Upper lobe of right lung (tissue), 1 donor: ENCODE results near the gene EVI5. TPM values are rescaled to one million over a fixed set of nuclear protein-coding genes. Genes with fewer than 3 reads are reported as not detected.

Source experiments
- ATAC-seq: fragments of 200-7000 bp; cut with Tn5 transposase; one replicate; pipeline ENCODE4 v1.9.1; 2020; ENCODE audit warnings: mild to moderate bottlenecking, moderate library complexity
- DNase-seq: peaks from one replicate; pipeline ENCODE4 v3.0.0-alpha.2; 2020
- H3K27ac ChIP-seq: fragments of 200-600 bp; one replicate; pipeline ENCODE4 v1.8.0; 2022
- H3K27me3 ChIP-seq: fragments of 200-600 bp; one replicate; pipeline ENCODE4 v1.8.0; 2022; ENCODE audit warnings: mild to moderate bottlenecking
- H3K36me3 ChIP-seq: fragments of 200-600 bp; one replicate; pipeline ENCODE4 v1.8.0; 2022
- H3K4me1 ChIP-seq: fragments of 200-600 bp; one replicate; pipeline ENCODE4 v1.8.0; 2022
- H3K4me3 ChIP-seq: fragments of 200-600 bp; one replicate; pipeline ENCODE4 v1.8.0; 2022; ENCODE audit warnings: mild to moderate bottlenecking
- H3K9me3 ChIP-seq: fragments of 200-600 bp; one replicate; pipeline ENCODE4 v1.8.0; 2022
- intact Hi-C: fragments of 100-400 bp; cut with DNase I; formaldehyde crosslinking; loops from one replicate; pipeline ENCODE4 v1.11.0; 2022
- total RNA-seq: library from RNA; stranded (reverse); fragmentation: NEBNext Ultra II Directional; extraction: Animal tissue kit (Norgen Biotek cat#: 25700); gene quantifications from one replicate; pipeline ENCODE4 v1.2.1, GENCODE V29; 2021
- TF ChIP-seq, protein P1 (sequence below): fragments of 200-600 bp; IDR thresholded peaks from one replicate; pipeline ENCODE4 v1.8.0; 2022; ENCODE audit warnings: antibody characterized with exemption
- donor health status: DM: no; HTN: yes; CAD: no; lungs with severe emphysema.

EVI5 gene
- total RNA-seq, 1 donor from 2014 or later, result 43.7 TPM

DNA sequence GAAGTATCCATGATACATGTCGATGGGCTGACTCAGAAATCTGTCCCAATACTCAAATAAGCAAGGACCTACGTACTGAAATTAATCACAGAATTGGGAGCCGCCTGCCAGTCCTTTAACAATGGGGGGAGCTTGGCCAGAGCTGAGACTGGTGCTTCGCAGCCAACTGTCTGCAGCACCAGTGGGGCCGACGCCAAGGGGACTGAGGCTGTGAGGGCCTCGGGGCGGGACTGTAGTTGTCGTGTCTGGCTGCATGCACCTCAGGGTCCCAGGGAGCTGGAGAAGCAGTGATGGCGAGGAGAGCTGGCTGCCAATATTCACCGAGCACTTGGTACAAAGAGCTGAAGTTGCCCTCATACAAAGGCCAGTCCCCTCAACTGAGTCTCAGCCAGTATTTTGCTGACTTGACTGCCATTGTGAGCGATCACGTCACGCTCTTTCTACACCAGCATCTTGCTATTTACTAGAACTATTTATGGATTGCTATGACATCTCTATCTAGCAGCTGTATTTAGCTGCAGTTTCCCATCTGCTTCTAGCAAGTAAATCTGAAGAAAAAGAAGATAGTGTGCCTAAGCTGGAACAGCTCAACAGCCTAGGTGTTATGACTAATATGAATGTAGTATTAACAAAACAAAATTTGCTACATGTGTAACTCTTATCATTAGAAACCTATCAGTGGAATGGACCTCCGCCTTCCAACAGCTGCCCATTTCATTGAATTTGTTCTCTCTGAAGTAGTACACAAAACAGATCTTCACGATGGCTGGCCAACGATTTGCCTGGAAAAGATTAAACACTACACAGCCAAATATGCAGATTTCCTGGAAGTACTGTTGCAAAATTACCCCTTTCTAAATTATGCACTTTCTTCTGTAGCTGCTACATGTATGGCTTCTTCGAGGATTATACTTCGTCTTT, 29.1 kb downstream of the EVI5 start:
- Histone ChIP-seq H3K4me1 (peaks cover 14% of the 10 kb centered on the region), H3K4me3 (no peak overlapping the region), H3K36me3 (no peaks in the 10 kb centered on the region), H3K27me3 (no peaks in the 10 kb centered on the region), H3K27ac (peak overlapping the region; percentile 58), H3K9me3 (no peaks in the 10 kb centered on the region)
- ATAC-seq (peak; percentile 50), DNase-seq (no peak)
- intact Hi-C loops, result no loop called here
- TF ChIP-seq, protein P1, sequence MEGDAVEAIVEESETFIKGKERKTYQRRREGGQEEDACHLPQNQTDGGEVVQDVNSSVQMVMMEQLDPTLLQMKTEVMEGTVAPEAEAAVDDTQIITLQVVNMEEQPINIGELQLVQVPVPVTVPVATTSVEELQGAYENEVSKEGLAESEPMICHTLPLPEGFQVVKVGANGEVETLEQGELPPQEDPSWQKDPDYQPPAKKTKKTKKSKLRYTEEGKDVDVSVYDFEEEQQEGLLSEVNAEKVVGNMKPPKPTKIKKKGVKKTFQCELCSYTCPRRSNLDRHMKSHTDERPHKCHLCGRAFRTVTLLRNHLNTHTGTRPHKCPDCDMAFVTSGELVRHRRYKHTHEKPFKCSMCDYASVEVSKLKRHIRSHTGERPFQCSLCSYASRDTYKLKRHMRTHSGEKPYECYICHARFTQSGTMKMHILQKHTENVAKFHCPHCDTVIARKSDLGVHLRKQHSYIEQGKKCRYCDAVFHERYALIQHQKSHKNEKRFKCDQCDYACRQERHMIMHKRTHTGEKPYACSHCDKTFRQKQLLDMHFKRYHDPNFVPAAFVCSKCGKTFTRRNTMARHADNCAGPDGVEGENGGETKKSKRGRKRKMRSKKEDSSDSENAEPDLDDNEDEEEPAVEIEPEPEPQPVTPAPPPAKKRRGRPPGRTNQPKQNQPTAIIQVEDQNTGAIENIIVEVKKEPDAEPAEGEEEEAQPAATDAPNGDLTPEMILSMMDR, result no peak

DNA sequence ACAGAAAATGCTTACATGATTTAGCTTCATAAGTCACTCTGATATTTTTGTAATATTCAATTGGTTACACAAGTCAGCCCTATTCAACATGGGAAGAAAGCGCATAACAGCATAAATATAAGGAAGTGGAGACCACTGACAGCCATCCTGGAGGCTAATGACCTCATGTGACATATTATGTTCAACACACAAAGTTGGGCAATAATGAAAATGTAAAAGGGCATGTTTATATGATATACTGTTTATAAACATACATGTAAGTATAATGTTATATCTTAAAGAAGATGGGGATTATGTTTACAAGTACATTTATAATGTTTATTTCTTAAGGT, 30.2 kb downstream of the EVI5 start:
- intact Hi-C loops, result no loop called here
- ATAC-seq (peak; percentile 48), DNase-seq (no peak)
- no peaks in the 10 kb centered on the region for H3K36me3 ChIP-seq
- peaks cover 14% of the 10 kb centered on the region for H3K4me1 ChIP-seq
- TF ChIP-seq, protein P1, result no peak
- H3K9me3 ChIP-seq, result no peaks in the 10 kb centered on the region
- H3K4me3 ChIP-seq, result no peak overlapping the region
- H3K27me3 ChIP-seq, result no peaks in the 10 kb centered on the region
- H3K27ac ChIP-seq, result no peak overlapping the region

DNA sequence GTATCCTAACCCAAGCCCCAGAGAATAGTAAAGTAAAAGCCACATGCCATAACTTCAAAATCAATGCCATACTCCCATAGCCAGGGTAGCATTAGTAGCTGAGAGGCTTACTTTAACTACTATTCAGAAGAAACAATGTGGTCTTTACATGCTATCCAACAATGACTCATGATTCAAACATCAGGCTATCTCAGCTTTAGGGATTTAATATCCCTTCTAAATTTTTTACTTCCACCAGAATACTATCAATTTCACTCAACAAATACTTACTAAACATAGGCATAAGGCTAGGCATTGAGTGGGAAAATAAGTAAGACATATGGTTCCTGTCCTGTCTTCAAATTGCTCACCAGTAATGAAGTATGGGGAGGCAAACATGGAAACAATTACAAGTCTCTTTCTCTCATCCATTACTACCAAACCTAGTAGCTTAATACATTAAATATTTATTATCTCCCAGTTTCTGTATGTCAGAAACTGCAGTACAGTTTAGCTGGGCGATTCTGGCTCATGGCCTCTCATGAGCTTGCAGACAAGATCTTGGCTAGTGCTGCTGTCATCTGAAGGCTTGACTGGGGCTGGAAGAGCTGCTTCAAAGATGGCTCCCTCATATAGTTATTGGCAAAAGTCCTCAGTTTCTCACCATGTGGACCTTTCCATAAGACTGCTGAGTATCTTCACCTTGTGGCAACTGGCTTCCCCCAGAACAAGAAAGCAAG, 30.7 kb downstream of the EVI5 start:
- H3K36me3 ChIP-seq, result no peaks in the 10 kb centered on the region
- H3K9me3 ChIP-seq, result no peaks in the 10 kb centered on the region
- TF ChIP-seq, protein P1, result no peak
- H3K27me3 ChIP-seq, result no peaks in the 10 kb centered on the region
- H3K4me1 ChIP-seq, result peaks cover 14% of the 10 kb centered on the region
- intact Hi-C loops, result no loop called here
- no peak for DNase-seq
- no peak overlapping the region for H3K27ac ChIP-seq
- no peak overlapping the region for H3K4me3 ChIP-seq
- no peak for ATAC-seq

DNA sequence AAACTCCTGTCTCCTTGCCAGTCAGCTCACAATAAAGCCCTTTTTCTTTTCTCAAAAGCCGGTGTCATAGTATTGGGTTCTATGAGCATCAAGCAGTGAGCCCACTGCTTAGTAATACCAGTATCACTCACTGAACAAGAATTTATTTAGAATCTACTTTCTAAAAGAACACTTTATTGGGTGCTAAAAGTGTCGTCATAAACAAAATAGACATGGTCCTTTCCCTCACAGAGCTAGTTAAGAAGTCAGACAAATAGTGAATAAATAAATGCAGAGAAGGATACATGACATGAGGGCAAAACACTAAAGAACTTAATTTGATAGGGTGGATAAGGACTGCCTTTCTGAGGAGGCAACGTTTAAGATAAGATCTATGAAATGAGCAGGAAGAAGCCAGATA, 32.2 kb downstream of the EVI5 start:
- peaks cover 14% of the 10 kb centered on the region for H3K4me1 ChIP-seq
- ATAC-seq (no peak), DNase-seq (no peak)
- no peak overlapping the region for H3K4me3 ChIP-seq
- TF ChIP-seq, protein P1, result no peak
- H3K27me3 ChIP-seq, result no peaks in the 10 kb centered on the region
- H3K9me3 ChIP-seq, result no peaks in the 10 kb centered on the region
- H3K27ac ChIP-seq, result no peak overlapping the region
- no peaks in the 10 kb centered on the region for H3K36me3 ChIP-seq
- intact Hi-C loops, result no loop called here

DNA sequence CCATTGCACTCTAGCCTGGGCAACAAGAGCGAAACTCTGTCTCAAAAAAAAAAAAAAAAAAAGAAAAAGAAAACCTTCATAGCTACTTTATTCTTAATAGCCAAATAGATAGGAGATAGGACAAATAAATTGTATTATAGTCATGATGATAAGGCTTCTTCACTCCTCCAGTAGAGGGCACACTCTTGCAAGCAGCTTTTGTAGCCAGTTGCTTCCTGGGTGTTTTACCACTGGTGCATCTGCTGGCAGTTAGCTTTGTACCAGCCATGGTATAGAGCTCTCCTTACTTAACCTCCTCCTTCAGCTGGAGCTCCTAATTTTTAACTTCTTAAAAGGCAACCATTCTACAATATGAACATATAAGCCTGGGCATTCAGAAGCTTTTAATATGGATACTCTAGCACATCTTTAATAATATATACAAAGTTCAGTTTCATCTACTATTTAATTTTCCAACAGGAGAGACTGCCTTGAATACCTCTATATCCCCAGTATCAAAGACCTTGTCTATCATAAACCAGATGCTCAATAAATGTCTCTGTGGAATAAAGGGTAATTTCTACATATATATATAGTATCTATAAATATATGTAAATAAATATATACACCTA, 35.8 kb downstream of the EVI5 start:
- peak; percentile 90 for ATAC-seq
- no peaks in the 10 kb centered on the region for H3K4me1 ChIP-seq
- H3K36me3 ChIP-seq, result no peaks in the 10 kb centered on the region
- no peaks in the 10 kb centered on the region for H3K27me3 ChIP-seq
- H3K9me3 ChIP-seq, result no peaks in the 10 kb centered on the region
- intact Hi-C loops, result no loop called here
- DNase-seq, result no peak
- no peak overlapping the region for H3K4me3 ChIP-seq
- no peak overlapping the region for H3K27ac ChIP-seq
- TF ChIP-seq, protein P1, result peak; percentile 72
